ENCODE measurements around the gene PPM1L. TPM values are rescaled to one million over a fixed set of nuclear protein-coding genes. Genes with fewer than 3 reads are reported as not detected.

PPM1L gene
- total RNA-seq, 2 donors from 2014 or later = 15.0 to 15.6 TPM

GRCh38 chr3:161043336-161044035 is 287.5 kb downstream of the PPM1L start:
- intact Hi-C loops (cut with DNase I) = no loop called here
- DNase-seq = no peak
- no peak for TF ChIP-seq CTCF (IDR thresholded peaks at IDR 0.05)
- no peak overlapping the region for H3K27ac ChIP-seq
- no peak overlapping the region for H3K4me3 ChIP-seq
- H3K9ac ChIP-seq (ENCODE audit: low read depth in 2 of 2, low read length in 2 of 2) = no peak overlapping the region
- H3K36me3 ChIP-seq = no peaks in the 10 kb centered on the region
- H3K27me3 ChIP-seq = no peaks in the 10 kb centered on the region
- H3K4me1 ChIP-seq = no peaks in the 10 kb centered on the region
- H3K9me3 ChIP-seq = no peaks in the 10 kb centered on the region

- no peaks in the 10 kb centered on the region for H3K27me3 ChIP-seq
- no peak for DNase-seq
- no peaks in the 10 kb centered on the region for H3K9me3 ChIP-seq
- H3K9ac ChIP-seq (ENCODE audit: low read depth in 2 of 2, low read length in 2 of 2) = no peak overlapping the region
- no peaks in the 10 kb centered on the region for H3K36me3 ChIP-seq
- intact Hi-C loops (cut with DNase I) = no loop called here
- no peak overlapping the region for H3K4me3 ChIP-seq
- TF ChIP-seq CTCF (IDR thresholded peaks at IDR 0.05) = no peak
- no peak overlapping the region for H3K27ac ChIP-seq
- H3K4me1 ChIP-seq = no peaks in the 10 kb centered on the region
Measured at GRCh38 chr3:161049683-161050248, 293.7 kb downstream of the PPM1L start.

GRCh38 chr3:161050935-161051334 is 294.9 kb downstream of the PPM1L start:
- Histone ChIP-seq H3K4me3 (no peak overlapping the region), H3K27ac (no peak overlapping the region), H3K36me3 (no peaks in the 10 kb centered on the region), H3K9ac (ENCODE audit: low read depth in 2 of 2, low read length in 2 of 2) (no peak overlapping the region), H3K27me3 (no peaks in the 10 kb centered on the region), H3K4me1 (no peaks in the 10 kb centered on the region), H3K9me3 (no peaks in the 10 kb centered on the region)
- intact Hi-C loops (cut with DNase I) = no loop called here
- TF ChIP-seq CTCF (IDR thresholded peaks at IDR 0.05) = no peak
- DNase-seq = no peak

- Histone ChIP-seq H3K9ac (ENCODE audit: low read depth in 2 of 2, low read length in 2 of 2) (no peak overlapping the region), H3K36me3 (no peaks in the 10 kb centered on the region), H3K9me3 (no peaks in the 10 kb centered on the region), H3K27me3 (no peaks in the 10 kb centered on the region), H3K4me1 (no peaks in the 10 kb centered on the region), H3K4me3 (no peak overlapping the region), H3K27ac (no peak overlapping the region)
- DNase-seq = no peak
- intact Hi-C loops (cut with DNase I) = no loop called here
- TF ChIP-seq CTCF (IDR thresholded peaks at IDR 0.05) = no peak
Measured at GRCh38 chr3:161051856-161052255, 295.8 kb downstream of the PPM1L start.

GRCh38 chr3:161054860-161055604 is 299.0 kb downstream of the PPM1L start:
- no peak for TF ChIP-seq CTCF (IDR thresholded peaks at IDR 0.05)

More at GRCh38 chr3:161054860-161055604, 299.0 kb downstream of the PPM1L start:
- no peaks in the 10 kb centered on the region for H3K9me3 ChIP-seq
- intact Hi-C loops (cut with DNase I) = no loop called here
- DNase-seq = no peak
- no peaks in the 10 kb centered on the region for H3K4me1 ChIP-seq
- H3K27me3 ChIP-seq = no peaks in the 10 kb centered on the region
- no peak overlapping the region for H3K4me3 ChIP-seq
- no peak overlapping the region for H3K27ac ChIP-seq
- no peak overlapping the region for H3K9ac ChIP-seq (ENCODE audit: low read depth in 2 of 2, low read length in 2 of 2)
- H3K36me3 ChIP-seq = no peaks in the 10 kb centered on the region

All from colonic mucosa (tissue), 4 donors.